Neuronal stem cell (in vitro differentiated cells): ENCODE measurements around the gene ASB18.
"Not testable (repeated sequence)": the region's sequence is repeated elsewhere in the genome, so short reads cannot be mapped to it uniquely, and the experiment has no call there.

Experiments used
- DNase-seq: peaks from one replicate; pipeline ENCODE4 v3.0.0-alpha.2; 2013; ENCODE audit warnings: low spot score
- H2AFZ ChIP-seq: one replicate; pipeline ENCODE4 v1.6.1; 2013; ENCODE audit warnings: mild to moderate bottlenecking, low read length, inconsistent platforms
- H2AK5ac ChIP-seq: 2 replicates; pipeline ENCODE4 v1.6.1; 2013; ENCODE audit warnings: low read depth, mild to moderate bottlenecking, inconsistent platforms, low read length, moderate library complexity, mixed read lengths
- H2BK120ac ChIP-seq: 2 replicates; pipeline ENCODE4 v1.6.1; 2013; ENCODE audit warnings: low read depth, mild to moderate bottlenecking, inconsistent platforms, low read length, moderate library complexity, mixed read lengths
- H2BK12ac ChIP-seq: one replicate; pipeline ENCODE4 v1.6.1; 2013; ENCODE audit warnings: low read length, inconsistent platforms
- H2BK15ac ChIP-seq: 2 replicates; pipeline ENCODE4 v1.6.1; 2013; ENCODE audit warnings: mild to moderate bottlenecking, low read length, inconsistent platforms, mixed read lengths
- H2BK5ac ChIP-seq: one replicate; pipeline ENCODE4 v1.6.1; 2013; ENCODE audit warnings: inconsistent platforms, mild to moderate bottlenecking, low read length, moderate library complexity
- H3K14ac ChIP-seq: one replicate; pipeline ENCODE4 v1.6.1; 2013; ENCODE audit warnings: low read length, inconsistent platforms
- H3K18ac ChIP-seq: 2 replicates; pipeline ENCODE4 v1.6.1; 2013; ENCODE audit warnings: low read length, inconsistent platforms
- H3K23ac ChIP-seq: 2 replicates; pipeline ENCODE4 v1.6.1; 2013; ENCODE audit warnings: low read depth, mild to moderate bottlenecking, mixed read lengths, low read length, inconsistent platforms; ENCODE audit not compliant: poor library complexity
- H3K27ac ChIP-seq: replicated peaks from 3 replicates; pipeline ENCODE4 v1.5.1; 2013; ENCODE audit warnings: low read length, inconsistent platforms
- H3K27me3 ChIP-seq, 3 experiments: 2 replicates each; pipeline ENCODE4 v1.6.1; 2013; ENCODE audit warnings: low read length in 3 of 3, mild to moderate bottlenecking in 2 of 3, inconsistent platforms in 1 of 3, low read depth in 1 of 3, mixed read lengths in 1 of 3, moderate library complexity in 1 of 3; ENCODE audit not compliant: control insufficient read depth in 3 of 3, insufficient read depth in 3 of 3
- H3K36me3 ChIP-seq, 2 donors: replicated peaks in 1 of 2; 2 replicates each; pipeline ENCODE4 v1.6.1; 2013; ENCODE audit warnings: low read length in 2 of 2; ENCODE audit not compliant: control insufficient read depth in 2 of 2, insufficient read depth in 2 of 2
- H3K4ac ChIP-seq: 2 replicates; pipeline ENCODE4 v1.6.1; 2013; ENCODE audit warnings: inconsistent platforms, mild to moderate bottlenecking, low read length, moderate library complexity
- H3K4me1 ChIP-seq, 2 donors: 1 replicate in 1 of 2; 2 replicates in 1 of 2; pipeline ENCODE4 v1.6.1; 2013; ENCODE audit warnings: low read length in 2 of 2, low read depth in 1 of 2; ENCODE audit not compliant: control insufficient read depth in 2 of 2, insufficient read depth in 1 of 2
- H3K4me2 ChIP-seq: one replicate; pipeline ENCODE4 v1.6.1; 2013; ENCODE audit warnings: mild to moderate bottlenecking, low read length, inconsistent platforms; ENCODE audit not compliant: insufficient read depth, poor library complexity, severe bottlenecking
- H3K4me3 ChIP-seq, 2 donors: 2 replicates each; pipeline ENCODE4 v1.5.1; 2013; ENCODE audit warnings: low read length in 2 of 2, mild to moderate bottlenecking in 2 of 2, inconsistent platforms in 1 of 2, moderate library complexity in 1 of 2
- H3K79me1 ChIP-seq: one replicate; pipeline ENCODE4 v1.6.1; 2013; ENCODE audit warnings: low read depth, mild to moderate bottlenecking, inconsistent platforms, low read length, moderate library complexity
- H3K9ac ChIP-seq: one replicate; pipeline ENCODE4 v1.6.1; 2013; ENCODE audit warnings: mild to moderate bottlenecking, low read depth, low read length, inconsistent platforms; ENCODE audit not compliant: poor library complexity
- H3K9me3 ChIP-seq, 2 donors: replicated peaks in 1 of 2; 2 replicates each; pipeline versions ENCODE3 to v1.6.1; 2013; ENCODE audit warnings: low read length in 2 of 2, mild to moderate bottlenecking in 2 of 2, inconsistent platforms in 1 of 2, low read depth in 1 of 2, mixed read lengths in 1 of 2, moderate library complexity in 1 of 2; ENCODE audit not compliant: control insufficient read depth in 2 of 2, insufficient read depth in 1 of 2
- H4K8ac ChIP-seq: one replicate; pipeline ENCODE4 v1.6.1; 2013; ENCODE audit warnings: low read depth, mild to moderate bottlenecking, inconsistent platforms, low read length, moderate library complexity
- H4K91ac ChIP-seq: one replicate; pipeline ENCODE4 v1.6.1; 2013; ENCODE audit warnings: low read length, low read depth, mild to moderate bottlenecking, inconsistent platforms; ENCODE audit not compliant: poor library complexity
- WGBS, 2 donors: extraction: QIAGEN DNeasy Blood & Tissue Kit; methylation state at CpG; one replicate each; pipeline ENCODE4 v1.1.7; 2013; ENCODE audit warnings: missing lambda C conversion rate in 2 of 2, mixed read lengths in 1 of 2; ENCODE audit not compliant: insufficient read length in 2 of 2, insufficient replicate concordance in 1 of 2; ENCODE audit errors: extremely low coverage in 2 of 2; 5-methylcytosine and 5-hydroxymethylcytosine counted together

The ASB18 gene

DNA sequence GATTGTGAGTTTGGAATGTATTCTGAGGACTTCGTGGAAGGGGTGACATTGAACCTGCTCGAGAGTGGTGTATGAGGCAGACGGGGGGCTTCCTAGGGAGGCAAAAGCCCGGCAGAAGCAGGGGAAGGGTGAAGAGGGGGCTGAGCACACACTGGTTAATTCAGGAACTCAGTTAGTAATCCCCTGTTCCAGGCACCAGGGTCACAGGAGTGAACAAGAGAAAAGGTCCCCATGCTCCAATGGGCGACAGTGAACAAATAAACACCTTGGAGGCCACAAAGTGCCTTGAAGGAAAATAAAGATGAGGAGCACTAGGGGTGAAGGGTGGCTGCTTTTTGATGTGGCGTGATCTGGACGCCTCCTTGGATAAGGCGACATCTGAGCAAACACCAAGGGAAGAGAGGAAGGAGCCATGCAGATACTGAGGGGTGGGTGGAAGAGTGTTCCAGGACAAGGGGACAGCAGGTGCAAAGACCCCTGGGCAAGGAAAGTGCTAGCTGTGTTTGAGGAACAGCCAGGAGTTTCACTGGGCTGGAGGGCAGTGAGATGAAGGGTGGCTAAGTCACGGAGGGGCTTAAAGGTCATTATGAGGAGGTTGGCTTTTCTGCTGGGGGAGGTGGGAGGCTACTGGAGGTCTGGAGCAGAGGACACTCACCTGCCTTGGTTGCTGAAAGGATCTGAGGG lies 26.7 kb upstream of the ASB18 start:
- Histone ChIP-seq H3K9ac (no peak overlapping the region), H2BK5ac (no peak overlapping the region), H3K4me1 (peaks cover 0 to 3% of the 10 kb centered on the region in 2 donors), H3K27ac (no peak overlapping the region), H2BK120ac (no peak overlapping the region), H3K9me3 (no peaks in the 10 kb centered on the region), H3K27me3 (no peaks in the 10 kb centered on the region), H4K91ac (no peak overlapping the region), H3K23ac (no peak overlapping the region), H2AFZ (no peak overlapping the region), H4K8ac (no peak overlapping the region), H2BK12ac (no peak overlapping the region), H3K18ac (no peak overlapping the region), H3K4me3 (no peak overlapping the region), H3K36me3 (no peaks in the 10 kb centered on the region), H3K4ac (no peak overlapping the region), H3K4me2 (no peak overlapping the region), H2BK15ac (no peak overlapping the region), H2AK5ac (no peak overlapping the region), H3K79me1 (no peaks in the 10 kb centered on the region), H3K14ac (no peak overlapping the region)
- WGBS, 2 donors: no CpG with 5 or more reads among the region's 9 CpGs
- no peak for DNase-seq

DNA sequence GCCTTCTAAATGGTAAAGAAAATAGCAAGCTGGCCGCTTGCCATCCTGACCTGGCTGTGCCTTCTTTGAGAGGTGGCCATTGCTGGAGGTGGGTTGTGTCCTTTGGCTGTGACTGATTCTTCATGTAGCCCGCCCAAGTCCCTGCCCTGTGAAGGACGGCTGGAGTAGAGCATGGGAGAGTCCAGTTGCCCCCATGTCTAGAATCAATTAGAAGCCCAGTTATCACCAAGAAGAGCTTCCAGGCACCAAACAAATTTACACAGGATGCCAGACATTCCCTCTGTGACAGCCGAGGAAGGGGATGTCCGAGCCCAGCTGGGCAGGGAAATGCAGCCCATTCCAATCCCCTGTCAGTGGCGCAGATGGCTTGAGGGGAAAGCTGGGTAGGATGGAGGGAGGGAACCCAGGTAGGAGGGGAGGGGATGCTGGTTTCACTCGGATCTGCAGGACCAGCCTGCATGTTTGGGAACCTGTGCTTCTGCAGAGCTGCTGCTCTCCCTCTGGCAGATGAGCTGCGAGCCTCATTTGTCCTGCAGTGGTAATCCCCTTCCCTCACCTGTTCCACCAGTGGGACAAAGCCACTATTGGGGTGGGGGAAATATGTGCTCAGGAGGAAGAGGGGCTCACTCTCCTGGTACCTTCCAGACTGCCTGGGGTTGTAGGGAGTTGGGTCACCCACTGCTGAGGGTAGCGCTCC lies 25.7 kb upstream of the ASB18 start:
- Histone ChIP-seq H3K4ac (no peak overlapping the region), H3K9ac (no peak overlapping the region), H3K27ac (no peak overlapping the region), H3K4me2 (no peak overlapping the region), H2BK12ac (no peak overlapping the region), H3K36me3 (no peaks in the 10 kb centered on the region), H2BK5ac (no peak overlapping the region), H3K14ac (no peak overlapping the region), H4K91ac (no peak overlapping the region), H2AFZ (no peak overlapping the region), H3K4me3 (no peak overlapping the region), H3K23ac (no peak overlapping the region), H3K9me3 (peaks cover 0 to 6% of the 10 kb centered on the region in 2 donors), H2BK120ac (no peak overlapping the region), H3K27me3 (no peaks in the 10 kb centered on the region), H4K8ac (no peak overlapping the region), H3K79me1 (no peaks in the 10 kb centered on the region), H3K4me1 (peaks cover 0 to 3% of the 10 kb centered on the region in 2 donors), H2BK15ac (no peak overlapping the region), H3K18ac (no peak overlapping the region), H2AK5ac (no peak overlapping the region)
- DNase-seq: no peak
- no CpG with 5 or more reads among the region's 9 CpGs for WGBS, 2 donors

DNA sequence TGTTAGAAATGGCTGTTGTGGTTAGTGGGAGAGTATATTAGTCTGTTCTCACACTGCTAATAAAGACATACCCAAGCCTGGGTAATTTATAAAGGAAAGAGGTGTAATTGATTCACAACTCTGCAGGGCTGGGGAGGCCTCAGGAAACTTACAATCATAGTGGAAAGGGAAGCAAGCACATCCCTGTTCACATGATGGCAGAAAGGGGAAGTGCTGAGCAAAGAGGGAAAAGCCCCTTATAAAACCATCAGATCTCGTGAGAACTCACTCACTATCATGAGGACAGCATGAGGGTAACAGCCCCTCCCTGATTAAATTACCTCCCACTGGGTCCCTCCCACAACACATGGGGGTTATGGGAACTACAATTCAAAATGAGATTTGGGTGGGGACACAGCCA lies 24.2 kb upstream of the ASB18 start:
- not testable (repeated sequence) for H2BK5ac ChIP-seq, H4K91ac ChIP-seq, H2AFZ ChIP-seq, H2AK5ac ChIP-seq, H4K8ac ChIP-seq, H3K9ac ChIP-seq, H2BK12ac ChIP-seq, H3K4me2 ChIP-seq, H3K27me3 ChIP-seq, H3K18ac ChIP-seq, H3K27ac ChIP-seq, DNase-seq, H3K9me3 ChIP-seq, H3K4me1 ChIP-seq, H2BK15ac ChIP-seq, H3K79me1 ChIP-seq, H3K14ac ChIP-seq, H3K4me3 ChIP-seq, H3K36me3 ChIP-seq, H3K23ac ChIP-seq, H3K4ac ChIP-seq, H2BK120ac ChIP-seq
- WGBS, 2 donors: no CpG with 5 or more reads among the region's 1 CpG

DNA sequence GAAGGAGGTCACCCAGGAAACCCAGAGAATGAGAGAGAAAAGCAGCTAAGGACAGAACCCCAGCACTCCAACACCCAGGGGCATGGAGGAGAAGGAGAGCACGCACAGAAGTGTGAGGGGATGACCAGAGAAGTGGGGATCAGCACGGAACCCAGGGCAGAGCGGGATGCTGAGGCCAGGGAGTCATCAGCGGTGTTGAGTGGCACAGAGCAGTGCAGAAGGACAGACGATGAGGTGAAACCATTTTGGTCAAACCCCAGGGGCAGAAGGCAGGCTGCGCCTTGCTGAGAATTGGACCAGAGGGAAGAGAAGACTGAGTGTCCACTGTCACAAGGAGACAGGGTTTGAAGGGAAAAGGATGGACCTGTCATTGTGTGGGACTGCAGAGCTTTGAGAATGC lies 23.4 kb upstream of the ASB18 start:
- Histone ChIP-seq H4K8ac (no peak overlapping the region), H3K79me1 (no peaks in the 10 kb centered on the region), H2AK5ac (no peak overlapping the region), H4K91ac (no peak overlapping the region), H2BK120ac (no peak overlapping the region), H2BK12ac (no peak overlapping the region), H3K4ac (no peak overlapping the region), H3K4me3 (no peak overlapping the region), H3K14ac (no peak overlapping the region), H3K23ac (no peak overlapping the region), H3K27ac (no peak overlapping the region), H3K4me1 (peaks cover 0 to 3% of the 10 kb centered on the region in 2 donors), H3K9me3 (peaks cover 3 to 7% of the 10 kb centered on the region in 2 donors), H3K18ac (no peak overlapping the region), H2BK5ac (no peak overlapping the region), H3K27me3 (no peaks in the 10 kb centered on the region), H2AFZ (no peak overlapping the region), H3K9ac (no peak overlapping the region), H3K36me3 (no peaks in the 10 kb centered on the region), H3K4me2 (no peak overlapping the region), H2BK15ac (no peak overlapping the region)
- DNase-seq: no peak
- WGBS, 2 donors: no CpG with 5 or more reads among the region's 6 CpGs
